ENCODE results near the gene GPANK1. TPM values are rescaled to one million over a fixed set of nuclear protein-coding genes. Genes with fewer than 3 reads are reported as not detected.

The GPANK1 gene
- total and polyA plus RNA-seq, 2 experiments from 2014 or later = 27.5 to 36.2 TPM

DNA sequence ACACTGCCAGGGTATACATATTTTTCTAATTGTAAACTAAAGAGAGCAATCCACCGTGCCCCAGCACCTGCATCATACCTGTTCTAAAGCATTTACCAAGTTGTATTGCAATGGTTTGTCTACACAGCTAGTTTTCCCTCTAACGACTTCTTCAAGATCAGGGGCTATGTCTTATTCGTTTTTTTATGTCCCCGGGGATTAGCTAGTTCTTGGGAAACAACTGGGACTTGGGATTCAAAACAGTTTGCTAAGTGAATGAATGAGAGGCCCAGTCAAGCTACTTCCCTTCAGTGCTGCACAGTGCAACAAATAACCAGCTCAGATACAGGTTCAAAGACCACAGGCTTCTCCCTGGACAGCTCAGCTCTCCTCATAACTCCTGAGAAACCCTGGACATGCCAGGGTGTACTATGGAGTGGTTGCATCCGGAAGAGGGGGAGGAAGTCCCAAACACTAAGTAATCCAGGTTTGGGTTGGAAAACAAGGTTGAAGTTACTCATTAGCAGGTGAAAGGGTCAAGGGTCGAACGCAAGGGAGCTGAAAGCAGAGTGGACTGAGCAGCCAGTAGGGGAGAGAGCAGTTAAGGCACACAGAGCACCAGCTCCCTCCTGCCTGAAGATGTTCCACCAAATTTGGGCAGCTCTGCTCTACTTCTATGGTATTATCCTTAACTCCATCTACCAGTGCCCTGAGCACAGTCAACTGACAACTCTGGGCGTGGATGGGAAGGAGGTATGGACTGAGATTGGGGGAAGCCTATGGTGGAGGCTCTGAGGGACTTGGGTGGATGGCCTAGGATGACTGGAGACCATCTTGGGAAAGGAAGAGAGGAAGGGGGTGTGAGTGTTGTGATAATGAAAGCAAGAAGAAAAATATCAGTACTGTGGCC lies 9.2 kb downstream of the GPANK1 start, which contains the start of gene APOM:
APOM (plus strand) TSS at position 546 of the 889 bp plus-strand sequence; CDS start at position 619, 73 bp downstream.
- no peak for DNase-seq (ENCODE audit: low read depth in 1 of 2, low spot score in 1 of 2)
- peaks cover 20% of the 10 kb centered on the region for H3K4me1 ChIP-seq (ENCODE audit: low read depth)
- H3K27ac ChIP-seq = no peak within 1 kb of the TSS
- H3K36me3 ChIP-seq = no peaks in the 10 kb centered on the region
- H3K9me3 ChIP-seq (ENCODE audit: low read depth) = no peaks in the 10 kb centered on the region
- no peak for TF ChIP-seq CTCF (IDR thresholded peaks at IDR 0.05; ENCODE audit: low read depth, low read length)
- no peaks in the 10 kb centered on the region for H3K27me3 ChIP-seq
- H3K4me3 ChIP-seq = no peak within 1 kb of the TSS

DNA sequence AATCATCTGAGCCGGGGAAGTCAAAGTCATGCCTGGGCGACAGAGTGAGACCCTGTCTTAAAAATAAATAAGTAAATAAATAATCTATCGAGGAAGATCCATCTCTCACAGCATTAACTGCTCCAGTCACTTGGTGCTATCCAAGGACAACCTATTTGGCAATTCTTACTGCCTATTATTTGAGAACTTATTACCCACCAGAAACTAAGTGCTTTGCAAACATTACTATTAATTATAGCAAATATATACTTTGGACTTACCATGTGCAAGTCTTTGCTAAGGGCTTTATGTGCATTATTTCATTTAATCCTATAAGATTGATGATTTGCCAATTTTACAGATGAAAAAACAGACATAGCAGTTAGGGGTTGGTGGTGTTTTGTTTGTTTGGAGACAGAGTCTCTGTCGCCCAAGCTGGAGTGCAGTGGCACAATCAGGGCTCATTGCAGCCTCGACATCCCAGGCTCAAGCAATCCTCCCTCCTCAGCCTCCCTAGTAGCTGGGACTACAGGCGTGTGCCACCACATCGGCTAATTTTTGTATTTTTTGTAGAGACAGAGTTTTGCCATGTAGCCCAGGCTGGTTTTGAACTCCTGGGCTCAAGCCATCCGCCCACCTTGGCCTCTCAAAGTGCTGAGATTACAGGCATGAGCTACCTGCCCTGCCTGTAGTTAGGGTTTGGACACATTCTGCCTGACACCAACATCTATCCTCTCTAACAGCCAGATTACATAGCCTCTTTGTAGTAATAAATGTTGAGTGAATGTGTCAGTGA lies 10.0 kb downstream of the GPANK1 start:
- Histone ChIP-seq H3K36me3 (peaks cover under 1% of the 10 kb centered on the region), H3K9me3 (ENCODE audit: low read depth) (no peaks in the 10 kb centered on the region), H3K4me3 (no peak overlapping the region), H3K27ac (no peak overlapping the region), H3K4me1 (ENCODE audit: low read depth) (peaks cover 19% of the 10 kb centered on the region), H3K27me3 (no peaks in the 10 kb centered on the region)
- no peak for TF ChIP-seq CTCF (IDR thresholded peaks at IDR 0.05; ENCODE audit: low read depth, low read length)
- DNase-seq (ENCODE audit: low read depth in 1 of 2, low spot score in 1 of 2) = no peak

- Histone ChIP-seq H3K36me3 (peaks cover 16% of the 10 kb centered on the region), H3K27ac (peak overlapping the region; percentile 98), H3K4me3 (peak overlapping the region; percentile 53), H3K4me1 (ENCODE audit: low read depth) (peaks cover 7% of the 10 kb centered on the region), H3K27me3 (no peaks in the 10 kb centered on the region), H3K9me3 (ENCODE audit: low read depth) (no peaks in the 10 kb centered on the region)
- peak in 1 of 2 donors; percentile 93 for DNase-seq (ENCODE audit: low read depth in 1 of 2, low spot score in 1 of 2)
- TF ChIP-seq CTCF (IDR thresholded peaks at IDR 0.05; ENCODE audit: low read depth, low read length) = peak; percentile 12
Observed at GRCh38 chr6:31652925-31653724, 11.7 kb downstream of the GPANK1 start.

DNA sequence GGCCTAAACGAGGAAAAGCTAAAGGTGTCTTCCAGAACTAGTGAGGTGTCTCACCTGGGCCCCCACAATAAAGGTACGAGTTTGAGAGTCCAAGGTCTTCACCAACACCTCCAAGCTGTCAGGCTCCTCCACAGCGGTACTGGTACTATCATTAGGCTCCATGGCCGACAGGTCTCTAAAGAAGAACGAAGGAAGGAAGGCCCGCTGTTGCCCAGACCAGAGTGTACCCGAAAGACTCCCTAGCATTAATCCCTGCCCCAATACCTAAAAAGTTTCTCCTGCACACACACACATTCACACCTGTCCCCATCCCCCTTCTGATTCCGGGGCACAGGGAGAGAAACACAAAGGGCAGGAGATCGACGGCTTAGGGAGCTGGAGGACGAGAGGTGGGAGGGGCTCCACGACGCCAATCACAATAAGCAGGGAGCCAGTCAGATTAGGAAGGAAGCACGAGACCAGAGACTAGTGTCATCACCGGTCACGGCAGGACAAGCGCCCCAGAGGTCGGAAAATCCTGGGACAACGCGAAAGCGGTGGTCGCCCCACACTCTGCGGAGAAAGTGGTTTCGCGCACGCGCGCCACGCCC lies 13.1 kb downstream of the GPANK1 start:
- Histone ChIP-seq H3K36me3 (peaks cover 27% of the 10 kb centered on the region), H3K9me3 (ENCODE audit: low read depth) (no peaks in the 10 kb centered on the region), H3K27ac (peak overlapping the region; percentile 98), H3K27me3 (no peaks in the 10 kb centered on the region), H3K4me1 (ENCODE audit: low read depth) (peaks cover 7% of the 10 kb centered on the region), H3K4me3 (peak overlapping the region; percentile 53)
- peak; percentile 81 to 85 for DNase-seq (ENCODE audit: low read depth in 1 of 2, low spot score in 1 of 2)
- no peak for TF ChIP-seq CTCF (IDR thresholded peaks at IDR 0.05; ENCODE audit: low read depth, low read length)

DNA sequence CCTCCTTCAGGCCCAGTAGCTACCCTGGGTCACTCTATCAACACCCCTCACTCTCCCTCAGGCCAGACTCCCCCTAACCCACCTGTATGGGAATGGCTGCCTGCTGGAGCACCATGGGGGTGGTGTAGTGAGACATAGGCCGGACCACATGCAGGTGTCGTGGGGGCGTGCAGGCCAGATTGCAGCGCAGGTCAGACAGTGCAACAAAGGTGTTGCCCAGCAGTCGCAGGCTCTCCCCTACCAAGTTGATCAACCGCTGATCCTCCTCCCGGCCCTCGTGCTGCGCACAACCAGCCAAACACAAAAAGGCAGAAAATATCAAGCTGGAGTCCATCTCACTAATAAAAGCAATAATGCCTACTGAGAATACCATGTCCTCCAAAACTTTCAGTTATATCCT lies 19.5 kb downstream of the GPANK1 start:
- Histone ChIP-seq H3K9me3 (ENCODE audit: low read depth) (no peaks in the 10 kb centered on the region), H3K27ac (no peak overlapping the region), H3K36me3 (peaks cover 77% of the 10 kb centered on the region), H3K27me3 (no peaks in the 10 kb centered on the region), H3K4me3 (no peak overlapping the region), H3K4me1 (ENCODE audit: low read depth) (no peaks in the 10 kb centered on the region)
- no peak for DNase-seq (ENCODE audit: low read depth in 1 of 2, low spot score in 1 of 2)
- TF ChIP-seq CTCF (IDR thresholded peaks at IDR 0.05; ENCODE audit: low read depth, low read length) = no peak
